Neural crest cell (in vitro differentiated cells): ENCODE results near the gene ZFPL1. TPM values are rescaled to one million over a fixed set of nuclear protein-coding genes. Genes with fewer than 3 reads are reported as not detected.

Source experiments
- DNase-seq: peaks from one replicate; pipeline ENCODE4 v3.0.0; 2021; ENCODE audit warnings: low read depth, mixed read lengths, low spot score
- H3K27ac Mint-ChIP-seq: one replicate; pipeline ENCODE4 v1.8.0; 2021; ENCODE audit warnings: mild to moderate bottlenecking, mixed read lengths; ENCODE audit not compliant: unreplicated experiment
- H3K27me3 Mint-ChIP-seq: 2 replicates; pipeline ENCODE4 v1.8.0; 2021; ENCODE audit warnings: low read depth, mild to moderate bottlenecking, mixed read lengths
- H3K36me3 Mint-ChIP-seq: 2 replicates; pipeline ENCODE4 v1.8.0; 2021; ENCODE audit warnings: low read depth, mild to moderate bottlenecking, mixed read lengths
- H3K4me1 Mint-ChIP-seq: 2 replicates; pipeline ENCODE4 v1.8.0; 2021; ENCODE audit warnings: mixed read lengths
- H3K4me3 Mint-ChIP-seq: one replicate; pipeline ENCODE4 v1.8.0; 2021; ENCODE audit warnings: mild to moderate bottlenecking, mixed read lengths
- H3K9me3 Mint-ChIP-seq: 2 replicates; pipeline ENCODE4 v1.8.0; 2021; ENCODE audit warnings: mixed read lengths
- CTCF ChIP-seq: fragments of 200-600 bp; sonication (generic); conservative IDR thresholded peaks from 2 replicates; pipeline ENCODE4 v1.5.0; 2021; ENCODE audit warnings: antibody characterized with exemption, mild to moderate bottlenecking
- total RNA-seq: library from RNA; stranded (reverse); gene quantifications from 2 replicates; pipeline ENCODE4 v1.2.1, GENCODE V29; 2021

Gene ZFPL1
- total RNA-seq, 1 donor from 2014 or later, result 35.7 TPM

- no peaks in the 10 kb centered on the region for H3K9me3 Mint-ChIP-seq
- peak; percentile 29 for TF ChIP-seq CTCF
- H3K27ac Mint-ChIP-seq, result no peak overlapping the region
- peaks cover 9% of the 10 kb centered on the region for H3K27me3 Mint-ChIP-seq
- H3K4me1 Mint-ChIP-seq, result no peaks in the 10 kb centered on the region
- no peak overlapping the region for H3K4me3 Mint-ChIP-seq
- H3K36me3 Mint-ChIP-seq, result no peaks in the 10 kb centered on the region
- no peak for DNase-seq
Observed at GRCh38 chr11:65060913-65061408, 23.1 kb upstream of the ZFPL1 start.

- H3K36me3 Mint-ChIP-seq, result no peaks in the 10 kb centered on the region
Observed at GRCh38 chr11:65063532-65063931, 20.5 kb upstream of the ZFPL1 start.

GRCh38 chr11:65064847-65065240 lies 19.2 kb upstream of the ZFPL1 start:
- Mint-ChIP-seq H3K27me3 (peaks cover 5% of the 10 kb centered on the region), H3K4me3 (no peak overlapping the region), H3K27ac (no peak overlapping the region), H3K9me3 (no peaks in the 10 kb centered on the region), H3K36me3 (no peaks in the 10 kb centered on the region), H3K4me1 (no peaks in the 10 kb centered on the region)
- TF ChIP-seq CTCF, result no peak
- DNase-seq, result no peak

More at GRCh38 chr11:65063532-65063931, 20.5 kb upstream of the ZFPL1 start:
- no peak overlapping the region for H3K4me3 Mint-ChIP-seq
- H3K9me3 Mint-ChIP-seq, result no peaks in the 10 kb centered on the region
- no peak overlapping the region for H3K27ac Mint-ChIP-seq
- peaks cover 9% of the 10 kb centered on the region for H3K27me3 Mint-ChIP-seq
- no peaks in the 10 kb centered on the region for H3K4me1 Mint-ChIP-seq
- TF ChIP-seq CTCF, result no peak
- DNase-seq, result no peak

GRCh38 chr11:65065851-65066250 lies 18.2 kb upstream of the ZFPL1 start:
- H3K36me3 Mint-ChIP-seq, result no peaks in the 10 kb centered on the region
- H3K4me1 Mint-ChIP-seq, result no peaks in the 10 kb centered on the region
- no peaks in the 10 kb centered on the region for H3K9me3 Mint-ChIP-seq
- no peak overlapping the region for H3K4me3 Mint-ChIP-seq
- no peak for TF ChIP-seq CTCF
- H3K27me3 Mint-ChIP-seq, result peaks cover 3% of the 10 kb centered on the region
- no peak for DNase-seq
- H3K27ac Mint-ChIP-seq, result no peak overlapping the region

GRCh38 chr11:65066315-65066714 lies 17.7 kb upstream of the ZFPL1 start:
- no peak overlapping the region for H3K4me3 Mint-ChIP-seq
- no peaks in the 10 kb centered on the region for H3K36me3 Mint-ChIP-seq
- no peaks in the 10 kb centered on the region for H3K9me3 Mint-ChIP-seq

More at GRCh38 chr11:65066315-65066714, 17.7 kb upstream of the ZFPL1 start:
- no peaks in the 10 kb centered on the region for H3K4me1 Mint-ChIP-seq
- no peak for DNase-seq
- no peak overlapping the region for H3K27ac Mint-ChIP-seq
- no peak for TF ChIP-seq CTCF
- no peaks in the 10 kb centered on the region for H3K27me3 Mint-ChIP-seq
